GM12878 (cell line): ENCODE results near the gene DIDO1. TPM values are rescaled to one million over a fixed set of nuclear protein-coding genes. Genes with fewer than 3 reads are reported as not detected.

Experiments used
- ATAC-seq: fragments of 200-7000 bp; cut with Tn5 transposase; 3 replicates; pipeline ENCODE4 v1.9.1; 2020; ENCODE audit warnings: mild to moderate bottlenecking, moderate library complexity
- BruUV-seq: library from RNA; stranded (reverse); fragments of 400-500 nt; replicated peaks from 2 replicates; lab custom pipeline; 2021; lab: Mats Ljungman, UMichigan
- CTCF ChIA-PET: fragments of 300-600 bp; sonication (Branson Sonifier 250); formaldehyde crosslinking; extraction: SDS; loops from one replicate; lab custom pipeline; 2021; ENCODE audit warnings: inconsistent platforms; lab: Yijun Ruan, JAX
- POLR2A ChIA-PET: fragments of 350-600 bp; formaldehyde crosslinking; extraction: SDS; loops from one replicate; lab custom pipeline; 2021; ENCODE audit warnings: inconsistent platforms; lab: Charles Lee
- RAD21 ChIA-PET: fragments of 300-600 bp; sonication (Branson Sonifier 250); formaldehyde crosslinking; loops from one replicate; lab custom pipeline; 2023; ENCODE audit warnings: antibody characterized with exemption; ENCODE audit not compliant: unreplicated experiment; lab: Charles Lee
- SMC1A ChIA-PET: fragments of 300-600 bp; sonication (Branson Sonifier 250); formaldehyde crosslinking; loops from one replicate; lab custom pipeline; 2023; ENCODE audit not compliant: unreplicated experiment, uncharacterized antibody; lab: Charles Lee
- DNase-seq: peaks from one replicate; pipeline ENCODE4 v3.0.0-alpha.2; 2011; ENCODE audit warnings: low read depth, low spot score
- FAIRE-seq: peaks from 3 replicates; lab custom pipeline; 2011; peaks lifted over from hg19 to GRCh38; lab: Jason Lieb, UNC
- H2AFZ ChIP-seq: 2 replicates; pipeline ENCODE4 v1.6.0; 2011; ENCODE audit warnings: low read depth, low read length, control low read depth; ENCODE audit not compliant: control insufficient read depth
- H3K27ac ChIP-seq: 2 replicates; pipeline ENCODE4 v1.5.1; 2011; ENCODE audit warnings: control low read depth; ENCODE audit not compliant: control insufficient read depth, insufficient read depth
- H3K27me3 ChIP-seq, 2 experiments: replicated peaks in 1 of 2; 2 replicates each; pipeline versions ENCODE4 v1.6.0 to v1.6.1; 2011; ENCODE audit warnings: low read length in 1 of 2; ENCODE audit not compliant: control insufficient read depth in 2 of 2, insufficient read depth in 2 of 2
- H3K36me3 ChIP-seq, 2 experiments: 2 replicates each; pipeline ENCODE4 v1.5.1; 2011; ENCODE audit warnings: low read length in 1 of 2; ENCODE audit not compliant: control insufficient read depth in 2 of 2, insufficient read depth in 2 of 2
- H3K4me1 ChIP-seq: 2 replicates; pipeline ENCODE4 v1.6.1; 2011; ENCODE audit warnings: mild to moderate bottlenecking, low read length, moderate library complexity, mixed read lengths; ENCODE audit not compliant: control insufficient read depth, insufficient read depth
- H3K4me2 ChIP-seq: 2 replicates; pipeline ENCODE4 v1.6.0; 2011; ENCODE audit warnings: control low read depth; ENCODE audit not compliant: control insufficient read depth, insufficient read depth
- H3K4me3 ChIP-seq: fragments of 200-600 bp; sonication (generic); 2 replicates; pipeline ENCODE4 v1.5.1; 2016
- H3K79me2 ChIP-seq: 2 replicates; pipeline ENCODE4 v1.6.0; 2011; ENCODE audit warnings: low read length; ENCODE audit not compliant: control insufficient read depth, insufficient read depth
- H3K9ac ChIP-seq: 2 replicates; pipeline ENCODE4 v1.8.0; 2011; ENCODE audit warnings: low read length, control low read depth, mixed read lengths; ENCODE audit not compliant: control insufficient read depth, insufficient read depth
- H3K9me3 ChIP-seq: replicated peaks from 3 replicates; pipeline ENCODE4 v1.5.1; 2011; ENCODE audit warnings: mild to moderate bottlenecking, low read length; ENCODE audit not compliant: control insufficient read depth, insufficient read depth
- H4K20me1 ChIP-seq: 2 replicates; pipeline ENCODE4 v1.6.0; 2011; ENCODE audit not compliant: control insufficient read depth, insufficient read depth
- GATAD2B ChIP-seq: fragments of 450-650 bp; conservative IDR thresholded peaks from 2 replicates; pipeline ENCODE4 v1.6.1; 2017; ENCODE audit warnings: low read depth, mild to moderate bottlenecking, moderate library complexity
- HCFC1 ChIP-seq: fragments of 150-350 bp; IDR thresholded peaks from 2 replicates; pipeline ENCODE4 v1.6.1; 2014; ENCODE audit warnings: low read length
- IKZF2 ChIP-seq, 2 experiments: fragments of 450-650 bp; IDR thresholded peaks; 2 replicates each; pipeline ENCODE4 v1.6.1; 2017; ENCODE audit warnings: mild to moderate bottlenecking in 2 of 2, moderate library complexity in 2 of 2
- JUND ChIP-seq: IDR thresholded peaks from 2 replicates; pipeline ENCODE4 v1.6.1; 2012; ENCODE audit warnings: low read depth, mild to moderate bottlenecking, low read length, improper control_type of control experiment, moderate library complexity
- NFYB ChIP-seq: IDR thresholded peaks from 2 replicates; pipeline ENCODE4 v1.6.1; 2011; ENCODE audit warnings: low read depth, mild to moderate bottlenecking, low read length, improper control_type of control experiment, moderate library complexity; ENCODE audit not compliant: insufficient read depth
- PAX8 ChIP-seq: fragments of 450-650 bp; IDR thresholded peaks from 2 replicates; pipeline ENCODE4 v1.6.1; 2017; ENCODE audit warnings: mild to moderate bottlenecking, moderate library complexity
- RAD51 ChIP-seq: fragments of 450-650 bp; IDR thresholded peaks from 2 replicates; pipeline ENCODE4 v1.6.1; 2016; ENCODE audit warnings: moderate library complexity, mild to moderate bottlenecking, inconsistent platforms
- STAT3 ChIP-seq: IDR thresholded peaks from 2 replicates; pipeline ENCODE4 v1.6.1; 2011; ENCODE audit warnings: low read depth, low read length, improper control_type of control experiment
- ZBED1 ChIP-seq: IDR thresholded peaks from 2 replicates; pipeline ENCODE4 v1.6.1; 2016; ENCODE audit warnings: borderline replicate concordance
- WGBS: methylation state at CpG from one replicate; pipeline ENCODE4 v1.1.6; 2016; ENCODE audit warnings: low lambda C conversion rate; ENCODE audit not compliant: insufficient replicate concordance, insufficient coverage; ENCODE audit errors: missing lambda C conversion rate; 5-methylcytosine and 5-hydroxymethylcytosine counted together
- in situ Hi-C: fragments of 300-500 bp; cut with MboI; formaldehyde crosslinking; loops from 9 replicates; pipeline ENCODE4 v1.14.3; 2018; ENCODE audit warnings: mixed read lengths
- intact Hi-C: fragments of 100-400 bp; cut with micrococcal nuclease; formaldehyde crosslinking; loops from one replicate; pipeline ENCODE4 v1.14.2; 2022; ENCODE audit not compliant: unreplicated experiment
- polyA plus RNA-seq, 11 experiments: library from polyadenylated mRNA; depleted of rRNA in 4 of 11; unstranded in 6 of 11; stranded (reverse) in 5 of 11; fragments of >200 nt; fragmentation: Nextera tagmentation in 4 of 11; fragmentation: Illumina TruSeq in 1 of 11; extraction: Ambion mirVana in 4 of 11; extraction: Trizol in 1 of 11; gene quantifications; 1 replicate in 1 of 11; 2 replicates in 10 of 11; pipeline versions ENCODE4 v1.2.1 to v1.2.3, GENCODE V29; 2011 to 2016; ENCODE audit warnings: inconsistent platforms in 2 of 11, missing spikeins in 2 of 11, low read depth in 1 of 11
- total RNA-seq, 4 experiments: library from RNA; depleted of rRNA in 3 of 4; stranded (reverse); fragments of >200 nt in 3 of 4; fragmentation: Illumina TruSeq in 1 of 4; extraction: Trizol in 1 of 4; gene quantifications; 2 replicates each; pipeline versions ENCODE4 v1.2.1 to v1.2.3, GENCODE V29; 2013 to 2021
- TF ChIP-seq, protein P1 (sequence below): IDR thresholded peaks from 2 replicates; pipeline ENCODE4 v1.6.1; 2011; ENCODE audit warnings: low read depth, mild to moderate bottlenecking, low read length, moderate library complexity, borderline replicate concordance; ENCODE audit errors: extremely low read depth
- TF ChIP-seq, protein P2 (sequence below): IDR thresholded peaks from 2 replicates; pipeline ENCODE4 v1.6.1; 2012; ENCODE audit warnings: low read depth, low read length, improper control_type of control experiment

The DIDO1 gene
- total and polyA plus RNA-seq, 10 of the 15 experiments (the other 5 are each of a cell fraction or from before 2014, with no cell fraction given), result 5.5 to 56.4 (median 38.4) TPM

DNA sequence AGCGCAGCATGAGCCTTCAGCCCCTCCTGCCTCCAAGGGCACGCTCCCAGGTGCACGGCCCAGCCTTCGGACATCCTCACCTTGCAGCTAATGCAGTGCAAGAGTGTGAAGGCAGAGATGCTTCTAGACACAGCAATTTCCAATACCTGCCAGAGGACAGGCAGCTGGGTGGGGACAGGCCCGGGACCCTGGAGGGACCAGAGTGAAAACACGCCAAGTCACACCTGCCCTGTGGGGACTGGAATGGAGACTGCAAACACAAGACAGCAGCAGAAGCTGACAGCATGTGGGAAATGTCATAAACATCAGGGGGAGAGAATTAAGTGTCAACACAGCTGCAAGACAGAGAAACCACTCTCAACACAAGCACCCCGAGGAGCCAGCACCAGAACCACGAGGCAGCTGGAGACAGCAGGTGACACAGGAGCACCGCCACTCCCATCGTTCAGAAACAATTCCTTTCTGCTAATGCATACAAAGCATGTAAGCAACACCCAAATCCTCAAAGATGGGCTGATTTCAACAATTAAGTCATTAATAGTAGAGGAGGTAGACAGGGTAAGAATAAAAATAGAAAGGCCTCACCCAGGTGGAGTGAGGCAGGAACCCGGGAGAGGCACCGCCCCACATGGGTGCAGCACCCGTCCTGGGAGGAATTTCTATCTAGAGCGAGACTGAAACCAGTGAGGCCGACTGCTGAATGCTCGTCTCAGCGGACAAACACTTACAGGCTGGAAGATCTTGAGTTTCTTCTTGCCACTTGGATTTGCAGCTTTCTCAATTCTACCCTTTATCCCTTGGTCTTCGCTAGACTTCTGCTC, 17.1 kb downstream of the DIDO1 start:
- Histone ChIP-seq H4K20me1 (peaks cover 5% of the 10 kb centered on the region), H3K27me3 (no peaks in the 10 kb centered on the region), H3K79me2 (peaks cover 18% of the 10 kb centered on the region), H3K4me1 (no peaks in the 10 kb centered on the region), H3K4me2 (no peak overlapping the region), H3K4me3 (no peak overlapping the region), H3K9me3 (no peaks in the 10 kb centered on the region), H3K9ac (no peak overlapping the region), H3K27ac (no peak overlapping the region), H2AFZ (no peak overlapping the region), H3K36me3 (peaks cover 42 to 49% of the 10 kb centered on the region in 2 experiments)
- no TSS peak for BruUV-seq
- in situ Hi-C loops (no loop called here), intact Hi-C loops (no loop called here)
- TF ChIP-seq HCFC1 (no peak), STAT3 (no peak), NFYB (no peak), ZBED1 (no peak), IKZF2 (IDR thresholded peaks at IDR 0.05) (no peak), RAD51 (no peak), JUND (no peak), PAX8 (no peak), GATAD2B (no peak)
- TF ChIP-seq, protein P1, sequence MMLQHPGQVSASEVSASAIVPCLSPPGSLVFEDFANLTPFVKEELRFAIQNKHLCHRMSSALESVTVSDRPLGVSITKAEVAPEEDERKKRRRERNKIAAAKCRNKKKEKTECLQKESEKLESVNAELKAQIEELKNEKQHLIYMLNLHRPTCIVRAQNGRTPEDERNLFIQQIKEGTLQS, result no peak
- TF ChIP-seq, protein P2, sequence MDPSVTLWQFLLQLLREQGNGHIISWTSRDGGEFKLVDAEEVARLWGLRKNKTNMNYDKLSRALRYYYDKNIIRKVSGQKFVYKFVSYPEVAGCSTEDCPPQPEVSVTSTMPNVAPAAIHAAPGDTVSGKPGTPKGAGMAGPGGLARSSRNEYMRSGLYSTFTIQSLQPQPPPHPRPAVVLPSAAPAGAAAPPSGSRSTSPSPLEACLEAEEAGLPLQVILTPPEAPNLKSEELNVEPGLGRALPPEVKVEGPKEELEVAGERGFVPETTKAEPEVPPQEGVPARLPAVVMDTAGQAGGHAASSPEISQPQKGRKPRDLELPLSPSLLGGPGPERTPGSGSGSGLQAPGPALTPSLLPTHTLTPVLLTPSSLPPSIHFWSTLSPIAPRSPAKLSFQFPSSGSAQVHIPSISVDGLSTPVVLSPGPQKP, result no peak
- ChIA-PET POLR2A (no interaction called here), SMC1A (interaction anchor here (1.6 to 2.3 kb wide), 3 partner anchors 8 to 15 kb away, joined by 4 to 8 read pairs (median 5); no protein-coding TSS in a partner anchor), RAD21 (interaction anchor here (1.6 kb wide), 1 partner anchor 10 kb away, joined by 4 read pairs; no protein-coding TSS in a partner anchor), CTCF (interaction anchor here (2.0 to 2.8 kb wide), 3 partner anchors 8 to 40 kb away, joined by 6 to 27 read pairs (median 10); no protein-coding TSS in a partner anchor)
- FAIRE-seq (no peak), ATAC-seq (no peak), DNase-seq (no peak)
- 91% methylated on average over 18 of the region's 18 CpGs for WGBS
